Activated CD8-positive, alpha-beta memory T cell treated with anti-CD3 and anti-CD28 coated beads, Interleukin-2, amount 50 U/mL, for 48 hours (primary cell): Measurements from ENCODE around the gene AMELX.

Experiments used
- DNase-seq: peaks from one replicate; pipeline ENCODE4 v3.0.0-alpha.2; 2020

The AMELX gene

DNA sequence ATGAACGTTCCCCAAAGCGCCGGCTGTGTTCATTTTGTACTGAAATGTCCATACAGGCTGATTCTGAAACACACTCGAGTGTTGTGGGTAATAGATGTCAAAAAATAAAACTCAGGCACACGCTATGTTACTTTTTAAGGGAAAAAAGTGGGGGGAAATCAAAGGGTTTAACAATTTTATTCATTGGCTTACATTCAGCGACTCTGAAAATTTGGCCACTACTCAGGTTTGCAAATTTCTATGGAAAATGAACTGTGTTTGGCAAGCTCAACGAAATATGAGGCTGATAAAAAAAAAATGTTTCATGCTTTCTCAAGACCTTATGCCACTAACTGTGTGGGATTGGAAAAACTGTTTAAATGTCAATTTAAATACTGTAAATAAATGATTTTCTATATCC, 18.5 kb downstream of the AMELX start:
- DNase-seq: no peak

DNA sequence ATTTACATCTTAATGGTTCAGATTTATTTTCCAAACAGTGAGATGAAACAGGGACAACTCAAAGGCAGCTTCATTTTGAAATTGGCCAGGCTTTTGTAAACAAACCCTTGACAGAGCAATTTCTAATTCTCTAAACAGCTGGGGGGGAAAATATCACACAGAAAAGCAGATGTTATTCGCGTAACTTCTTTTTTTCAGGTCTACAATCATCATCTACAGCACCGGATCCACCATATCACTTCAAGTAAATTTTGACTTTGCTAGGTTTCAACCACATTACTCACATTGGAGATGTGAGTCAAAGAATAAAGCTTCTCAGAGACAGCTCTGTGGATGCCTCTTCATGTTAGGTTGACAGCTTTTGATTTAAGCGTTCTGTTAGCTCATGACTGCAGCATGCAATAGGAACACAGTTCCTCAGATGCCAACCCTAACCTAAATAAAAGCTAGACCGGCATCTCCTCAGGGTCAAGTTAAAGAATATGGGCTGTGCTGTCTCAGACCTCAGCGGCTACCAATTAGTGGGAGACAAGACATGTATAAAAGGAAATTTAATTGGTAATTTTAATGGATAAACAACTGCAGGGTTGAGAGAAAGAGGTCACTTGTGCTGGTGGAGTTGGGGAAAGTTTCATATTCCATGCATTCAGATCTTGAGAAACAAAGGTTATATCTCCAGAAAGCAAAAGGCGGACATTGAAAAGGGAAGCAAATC, 26.8 kb downstream of the AMELX start:
- no peak for DNase-seq

DNA sequence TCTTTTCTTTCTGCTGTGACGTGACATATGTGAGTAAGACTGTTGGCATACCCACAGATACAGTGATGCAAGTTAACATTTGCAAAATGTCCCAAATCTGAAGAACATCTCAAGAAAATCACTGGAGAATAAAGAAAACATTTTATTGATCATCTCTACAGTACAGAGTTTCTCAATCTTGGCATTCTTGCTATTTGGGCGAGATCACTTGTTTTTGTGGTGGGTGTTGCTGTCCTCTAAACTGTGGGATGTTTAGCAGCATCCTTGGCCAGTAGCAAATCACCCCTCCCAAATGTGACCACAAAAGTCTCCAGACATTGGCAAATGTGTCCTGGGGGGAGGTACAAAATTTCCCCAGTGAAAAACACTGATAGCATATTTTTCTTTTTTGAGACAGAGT, 28.8 kb downstream of the AMELX start:
- no peak for DNase-seq

DNA sequence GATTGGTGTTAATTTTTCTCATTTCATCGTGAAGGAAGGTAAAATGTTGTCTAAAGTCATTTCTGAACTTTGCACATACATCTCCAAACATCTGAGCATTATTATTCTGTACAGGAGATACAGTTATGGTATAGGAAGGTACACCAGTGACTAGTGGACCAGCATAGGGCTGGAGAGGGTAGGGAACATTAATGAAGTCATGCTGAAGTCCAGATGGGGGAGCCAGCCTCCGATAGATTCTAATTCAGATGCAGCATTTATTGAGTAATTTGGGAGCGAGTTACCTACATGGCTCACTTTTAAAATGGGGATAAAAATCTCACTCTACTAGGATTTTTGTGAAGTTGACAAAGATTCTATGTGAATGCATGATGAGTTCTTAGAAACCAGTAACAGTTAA, 34.9 kb downstream of the AMELX start:
- DNase-seq: no peak

DNA sequence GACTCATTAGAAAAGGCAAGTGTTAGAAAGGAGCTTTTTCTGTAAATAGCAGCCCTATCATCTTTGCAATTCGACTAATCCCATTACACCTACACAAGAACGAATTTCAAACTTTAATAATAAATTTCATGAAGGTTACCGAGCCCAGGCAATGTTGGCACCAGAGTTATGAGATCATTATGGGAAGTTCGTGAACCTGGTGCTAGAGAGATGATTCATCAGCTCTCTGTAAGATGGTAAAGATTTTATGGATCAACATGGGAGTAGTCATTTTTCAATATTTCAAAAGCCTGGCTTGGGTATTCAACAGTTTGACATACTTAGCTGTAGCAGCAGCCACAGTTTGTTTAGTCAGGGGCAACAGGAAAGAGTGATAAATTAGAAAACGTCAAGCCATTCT, 35.8 kb downstream of the AMELX start:
- no peak for DNase-seq

DNA sequence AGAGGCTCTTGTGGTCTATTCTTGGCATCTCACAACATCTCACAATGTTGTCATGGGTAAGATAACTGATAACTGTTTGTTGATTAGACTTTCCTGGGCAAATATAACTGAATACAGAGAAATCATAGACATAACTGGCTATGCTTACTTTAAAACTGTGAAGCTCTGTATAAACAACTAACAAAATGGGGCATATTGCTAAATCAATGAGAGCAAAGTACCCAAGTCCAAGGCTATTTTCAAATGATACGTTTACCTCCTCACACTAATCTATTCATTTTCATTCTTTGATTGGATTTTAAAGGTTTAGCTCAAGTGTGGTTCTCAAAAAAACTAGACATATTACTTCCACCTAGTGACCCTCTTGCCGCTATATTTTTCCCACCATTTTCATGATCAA, 38.6 kb downstream of the AMELX start:
- no peak for DNase-seq

DNA sequence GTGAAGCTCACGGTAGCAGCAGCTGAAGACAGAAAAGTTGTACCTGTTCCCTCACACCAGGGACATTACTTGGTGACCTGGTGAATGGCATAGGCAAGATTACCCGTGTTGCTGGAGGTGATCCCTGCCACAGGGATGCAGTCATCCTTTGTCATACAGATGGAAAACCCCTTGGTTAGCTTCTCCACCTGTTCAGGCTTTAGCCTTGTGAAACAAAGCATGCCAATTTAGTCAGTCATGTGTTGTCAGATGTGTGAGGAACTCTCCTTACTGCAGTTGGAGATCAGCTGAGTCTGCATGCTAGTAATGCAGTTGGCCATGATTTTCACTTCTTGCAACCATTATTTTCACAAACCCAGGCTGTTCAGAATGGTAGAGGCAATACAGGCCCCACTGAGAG, 41.0 kb downstream of the AMELX start:
- no peak for DNase-seq

DNA sequence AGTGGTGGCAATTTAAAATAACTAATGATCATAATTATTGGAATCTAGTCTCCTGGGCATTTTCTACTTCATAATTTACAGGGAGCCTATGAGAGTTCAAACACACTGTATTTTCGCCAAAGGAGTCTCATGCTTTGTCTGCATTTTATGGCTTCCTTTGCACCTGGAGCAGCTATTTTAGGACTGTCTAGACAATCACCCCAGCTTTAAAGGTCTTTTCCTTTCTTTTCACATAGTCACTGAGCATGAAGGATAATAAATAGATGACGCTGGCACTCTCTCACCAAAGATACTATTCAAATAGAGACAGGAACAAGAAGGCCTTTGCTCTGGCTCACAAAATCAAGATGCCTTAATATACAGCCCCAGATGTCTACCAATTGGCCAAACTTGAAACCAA, 43.0 kb downstream of the AMELX start:
- DNase-seq: no peak

DNA sequence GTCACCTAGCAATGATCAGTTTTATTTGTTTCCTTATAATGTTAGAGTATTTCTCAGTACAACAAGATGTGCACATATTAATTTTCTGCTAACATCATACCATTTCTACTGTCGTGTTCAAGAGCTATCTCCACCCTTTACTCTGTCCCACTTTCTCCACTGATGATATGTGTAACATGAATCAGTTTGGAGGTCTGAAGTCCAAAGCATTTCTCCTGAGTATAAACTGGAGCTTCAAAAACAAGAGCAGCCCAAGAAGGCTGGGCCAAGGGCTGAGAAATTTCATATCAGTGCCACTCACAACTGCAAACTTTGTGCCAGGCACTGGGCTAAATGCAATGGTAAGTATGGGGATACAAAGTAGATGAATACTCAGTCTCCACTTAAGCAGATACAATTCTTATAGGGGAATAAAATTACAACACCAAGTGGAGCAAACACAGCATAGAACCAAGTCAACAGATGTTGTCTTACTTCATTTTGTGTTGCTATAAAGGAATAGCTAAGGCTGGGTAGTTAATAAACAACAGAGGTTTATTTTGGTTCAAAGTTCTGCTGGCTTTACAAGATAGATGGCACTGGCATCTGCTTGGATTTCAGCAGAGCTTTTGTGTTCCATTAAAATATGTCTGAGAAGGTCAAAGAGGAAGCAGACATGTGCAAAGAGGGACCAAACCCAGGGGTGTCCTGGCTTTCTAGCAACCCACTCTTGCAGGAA, 44.2 kb downstream of the AMELX start:
- DNase-seq: no peak

DNA sequence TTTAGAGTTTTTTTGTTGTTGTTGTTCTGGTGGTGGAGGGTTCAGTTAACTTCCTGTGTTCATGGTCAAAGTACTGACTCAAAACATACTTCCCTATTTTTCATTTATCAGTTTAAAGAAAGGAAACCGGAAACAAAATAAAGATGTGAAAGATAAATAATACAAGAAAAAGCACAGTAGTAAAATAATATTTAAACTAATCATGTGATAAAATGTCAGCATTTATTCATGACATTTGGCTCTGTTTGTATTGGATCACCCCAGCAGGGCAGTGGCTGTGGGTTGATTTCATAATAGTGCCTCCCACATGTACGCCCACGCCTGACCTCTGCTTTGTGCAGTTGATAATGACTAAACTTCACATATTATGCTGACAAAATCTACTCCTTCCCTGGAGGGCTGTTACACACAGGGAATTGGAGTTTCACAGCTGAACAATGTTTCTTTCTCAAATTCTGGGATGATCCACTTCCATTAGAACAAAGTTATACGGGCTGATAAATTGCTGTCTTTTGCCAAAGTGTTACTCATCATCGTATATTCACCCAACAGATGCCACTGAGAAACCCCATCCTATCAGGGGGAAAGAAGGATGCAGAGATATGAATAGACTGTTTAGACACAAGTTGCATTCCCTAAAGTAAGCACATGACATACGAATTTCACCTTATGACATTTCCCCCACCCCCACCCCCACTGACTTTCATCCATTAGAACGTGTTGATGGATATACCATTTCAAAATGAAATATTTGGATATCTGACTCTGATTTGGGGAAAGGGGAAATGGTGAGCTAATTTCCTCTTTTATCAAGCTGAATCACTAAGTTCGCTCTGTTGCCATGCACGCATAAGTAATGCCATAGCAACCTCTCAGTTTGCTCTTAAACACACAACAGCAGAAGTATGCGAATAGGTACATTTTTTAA, 48.3 kb downstream of the AMELX start:
- DNase-seq: no peak

DNA sequence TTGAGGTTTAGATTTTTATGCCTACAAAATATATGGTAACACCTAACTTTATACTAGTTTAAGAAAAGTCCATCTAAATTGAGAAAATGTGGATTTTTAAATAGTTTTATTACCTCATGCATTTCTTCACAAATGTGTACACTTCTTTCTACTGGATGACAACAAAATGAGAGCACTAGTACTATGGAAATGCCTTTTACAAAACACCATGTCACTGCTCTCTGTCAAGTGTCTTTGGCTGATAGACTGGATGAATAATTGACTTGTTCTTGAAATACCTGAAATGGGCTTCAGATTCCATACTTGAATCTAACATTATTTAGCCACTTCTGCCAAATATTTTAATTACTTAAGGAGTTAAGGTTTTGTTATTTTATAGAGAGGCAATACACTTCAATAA, 49.5 kb downstream of the AMELX start:
- DNase-seq: no peak

DNA sequence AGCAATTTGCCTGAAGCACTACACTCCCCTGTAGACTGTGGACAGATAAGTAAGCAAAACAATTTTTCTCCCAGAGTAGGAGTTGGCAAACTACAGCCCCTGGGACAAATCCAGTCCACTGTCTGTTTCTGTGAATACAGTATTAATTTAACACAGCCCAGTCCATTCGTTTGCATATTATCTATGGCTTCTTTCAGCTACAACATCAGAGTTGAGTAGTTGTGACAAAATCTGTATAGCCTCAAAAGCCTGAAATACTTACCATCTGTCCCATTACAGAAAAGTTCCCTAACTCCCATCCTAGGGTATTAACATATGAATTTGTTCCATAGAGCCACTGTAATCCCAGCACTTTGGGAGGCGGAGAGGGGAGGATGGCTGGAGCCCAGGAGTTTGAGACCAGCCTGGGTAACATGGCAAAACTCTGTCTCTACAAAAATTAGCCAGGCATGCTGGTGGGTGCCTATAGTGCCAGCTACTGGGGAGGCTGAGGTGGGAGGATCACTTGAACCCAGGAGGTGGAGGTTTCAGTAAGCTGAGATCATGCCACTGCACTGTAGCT, 53.0 kb downstream of the AMELX start:
- no peak for DNase-seq

DNA sequence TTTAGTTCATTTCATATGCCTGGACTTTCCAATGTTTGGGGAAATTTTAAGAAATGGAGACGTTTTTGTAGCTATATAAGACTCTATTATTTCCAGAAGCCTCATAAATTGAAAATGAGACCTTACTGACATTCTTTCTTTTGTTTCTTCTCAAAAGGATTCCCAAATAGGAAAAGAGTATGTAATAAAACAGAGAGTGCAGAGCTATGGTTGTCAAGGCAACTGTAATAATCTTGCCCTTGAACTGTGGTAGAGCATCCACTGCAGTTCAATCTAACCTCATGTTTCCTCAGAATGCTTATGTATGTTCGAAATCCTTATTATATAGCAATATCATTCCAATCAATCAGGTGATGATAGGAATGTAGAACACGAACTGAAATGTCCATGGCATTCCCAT, 54.1 kb downstream of the AMELX start:
- DNase-seq: no peak

DNA sequence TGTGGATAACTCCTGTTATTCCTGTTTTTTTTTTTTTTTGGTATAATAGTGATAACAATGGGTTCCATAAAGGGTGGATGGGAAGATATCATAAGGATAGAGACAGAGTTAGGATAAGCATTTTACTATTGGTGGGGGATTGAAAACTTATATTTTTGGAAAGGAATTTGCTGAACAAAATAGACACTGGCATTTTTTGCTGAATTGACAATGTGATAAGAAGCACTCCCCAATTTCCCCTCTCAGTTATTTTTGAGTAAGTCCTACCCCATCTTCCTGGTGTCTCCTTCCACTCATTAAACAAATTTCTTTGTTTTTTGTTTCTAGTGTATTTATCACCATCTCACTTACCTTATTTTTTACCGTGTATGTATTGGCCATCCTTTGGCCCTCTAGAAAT, 55.8 kb downstream of the AMELX start:
- no peak for DNase-seq

DNA sequence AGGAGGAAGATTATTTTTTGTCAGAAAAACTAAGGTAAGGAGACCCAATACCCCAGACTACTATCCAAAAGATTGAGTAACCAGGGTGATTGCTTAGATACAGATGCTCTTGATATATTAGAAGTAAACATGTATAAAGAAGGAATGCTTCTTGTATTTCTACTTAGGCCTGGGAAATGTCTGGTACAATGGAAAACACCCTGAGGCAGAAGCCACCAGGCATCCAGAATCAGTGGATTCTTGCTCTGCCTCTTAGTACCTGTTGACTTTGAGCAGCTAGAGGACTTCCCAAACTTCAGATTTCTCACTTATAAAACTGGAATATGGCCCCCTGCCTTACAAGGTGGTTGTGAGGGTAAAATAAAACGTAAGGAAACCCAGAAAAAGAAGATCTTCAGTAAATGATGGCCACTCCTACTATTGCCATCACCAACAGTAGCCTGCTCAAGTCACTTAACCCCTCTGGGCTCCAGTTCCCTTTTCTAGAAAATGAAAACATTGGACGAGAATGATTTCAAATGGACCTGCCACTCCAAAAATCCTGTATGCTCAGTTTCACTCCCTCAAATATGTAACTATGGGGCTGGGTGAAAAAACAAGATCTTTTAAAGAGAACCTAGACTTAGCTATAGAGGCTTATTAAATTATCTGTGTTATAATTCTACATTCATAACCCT, 56.6 kb downstream of the AMELX start:
- DNase-seq: no peak
